HUES6 (cell line): Measurements from ENCODE around the gene RPS21.
A peak's percentile ranks its signal among the peaks of the same experiment; 100 is the strongest.

ENCODE experiments used
- H3K27ac ChIP-seq: 2 replicates; pipeline ENCODE4 v1.7.0; 2013; ENCODE audit warnings: low read depth, mild to moderate bottlenecking, low read length, inconsistent platforms
- H3K27me3 ChIP-seq: 2 replicates; pipeline ENCODE4 v1.6.1; 2013; ENCODE audit warnings: low read length; ENCODE audit not compliant: control insufficient read depth, insufficient read depth
- H3K36me3 ChIP-seq: 2 replicates; pipeline ENCODE4 v1.6.1; 2013; ENCODE audit warnings: low read length; ENCODE audit not compliant: control insufficient read depth, insufficient read depth
- H3K4me1 ChIP-seq: 2 replicates; pipeline ENCODE4 v1.6.1; 2013; ENCODE audit warnings: low read length; ENCODE audit not compliant: control insufficient read depth, insufficient read depth
- H3K4me3 ChIP-seq: 2 replicates; pipeline ENCODE4 v1.5.1; 2013; ENCODE audit warnings: low read depth, low read length
- H3K9ac ChIP-seq: one replicate; pipeline ENCODE4 v1.6.1; 2013; ENCODE audit warnings: mild to moderate bottlenecking, low read length
- H3K9me3 ChIP-seq: 2 replicates; pipeline ENCODE4 v1.6.1; 2013; ENCODE audit warnings: low read depth, low read length; ENCODE audit not compliant: control insufficient read depth, insufficient read depth

RPS21 gene

GRCh38 chr20:62393830-62394229 lies 6.9 kb downstream of the RPS21 start:
- Histone ChIP-seq H3K4me1 (no peaks in the 10 kb centered on the region), H3K36me3 (peaks cover 18% of the 10 kb centered on the region), H3K9me3 (no peaks in the 10 kb centered on the region; the same call in 1 of the 2 replicates)

GRCh38 chr20:62394248-62395245 lies 7.6 kb downstream of the RPS21 start:
- Histone ChIP-seq H3K36me3 (peaks cover 11% of the 10 kb centered on the region), H3K4me3 (no peak overlapping the region), H3K27me3 (no peaks in the 10 kb centered on the region), H3K9ac (peak overlapping the region; percentile 12), H3K27ac (no peak overlapping the region), H3K9me3 (no peaks in the 10 kb centered on the region; the same call in 1 of the 2 replicates), H3K4me1 (no peaks in the 10 kb centered on the region)

More at GRCh38 chr20:62393830-62394229, 6.9 kb downstream of the RPS21 start:
- H3K27me3 ChIP-seq: no peaks in the 10 kb centered on the region
- H3K4me3 ChIP-seq: no peak overlapping the region
- H3K27ac ChIP-seq: no peak overlapping the region
- H3K9ac ChIP-seq: peak overlapping the region; percentile 12

GRCh38 chr20:62395311-62396242 lies 8.7 kb downstream of the RPS21 start:
- no peak overlapping the region for H3K27ac ChIP-seq
- no peak overlapping the region for H3K9ac ChIP-seq
- H3K27me3 ChIP-seq: no peaks in the 10 kb centered on the region
- 0 out of 2 replicates have a peak, but pooled peaks cover 3% of the 10 kb centered on the region for H3K36me3 ChIP-seq
- H3K4me1 ChIP-seq: no peaks in the 10 kb centered on the region
- H3K4me3 ChIP-seq: no peak overlapping the region
- H3K9me3 ChIP-seq: no peaks in the 10 kb centered on the region; the same call in 1 of the 2 replicates

- H3K36me3 ChIP-seq: 0 out of 2 replicates have a peak, but pooled peaks cover 3% of the 10 kb centered on the region
- no peaks in the 10 kb centered on the region; the same call in 1 of the 2 replicates for H3K9me3 ChIP-seq
- H3K27ac ChIP-seq: no peak overlapping the region
- no peaks in the 10 kb centered on the region for H3K27me3 ChIP-seq
- H3K4me3 ChIP-seq: no peak overlapping the region
- no peaks in the 10 kb centered on the region for H3K4me1 ChIP-seq
- H3K9ac ChIP-seq: no peak overlapping the region
These were observed 9.7 kb downstream of the RPS21 start for GRCh38 chr20:62396367-62397239.

GRCh38 chr20:62398120-62398821 lies 11.4 kb downstream of the RPS21 start:
- H3K4me1 ChIP-seq: no peaks in the 10 kb centered on the region
- 0 out of 2 replicates have a peak, but pooled peaks cover under 1% of the 10 kb centered on the region for H3K36me3 ChIP-seq
- H3K9me3 ChIP-seq: no peaks in the 10 kb centered on the region; the same call in 1 of the 2 replicates

GRCh38 chr20:62400021-62400420 lies 13.1 kb downstream of the RPS21 start:
- Histone ChIP-seq H3K27me3 (no peaks in the 10 kb centered on the region), H3K4me1 (no peaks in the 10 kb centered on the region), H3K36me3 (peaks cover 3% of the 10 kb centered on the region; the same call in 1 of the 2 replicates), H3K4me3 (no peak overlapping the region), H3K27ac (no peak overlapping the region), H3K9ac (no peak overlapping the region), H3K9me3 (no peaks in the 10 kb centered on the region; the same call in 1 of the 2 replicates)

More at GRCh38 chr20:62398120-62398821, 11.4 kb downstream of the RPS21 start:
- no peak overlapping the region for H3K27ac ChIP-seq
- H3K9ac ChIP-seq: no peak overlapping the region
- H3K4me3 ChIP-seq: no peak overlapping the region
- no peaks in the 10 kb centered on the region for H3K27me3 ChIP-seq

- H3K27ac ChIP-seq: no peak overlapping the region
- peaks cover 3% of the 10 kb centered on the region; the same call in 1 of the 2 replicates for H3K36me3 ChIP-seq
- H3K27me3 ChIP-seq: no peaks in the 10 kb centered on the region
- H3K4me3 ChIP-seq: no peak overlapping the region
- 0 out of 2 replicates have a peak, but pooled peaks cover 2% of the 10 kb centered on the region for H3K4me1 ChIP-seq
- H3K9ac ChIP-seq: no peak overlapping the region
- no peaks in the 10 kb centered on the region; the same call in 1 of the 2 replicates for H3K9me3 ChIP-seq
These were observed 13.6 kb downstream of the RPS21 start for GRCh38 chr20:62400541-62400940.

GRCh38 chr20:62401331-62401779 lies 14.5 kb downstream of the RPS21 start:
- Histone ChIP-seq H3K27me3 (no peaks in the 10 kb centered on the region), H3K9me3 (no peaks in the 10 kb centered on the region; the same call in 1 of the 2 replicates), H3K27ac (no peak overlapping the region), H3K36me3 (peaks cover 3% of the 10 kb centered on the region; the same call in 1 of the 2 replicates), H3K4me1 (peaks cover 4% of the 10 kb centered on the region; the same call in 1 of the 2 replicates), H3K9ac (no peak overlapping the region), H3K4me3 (no peak overlapping the region)

- no peak overlapping the region for H3K4me3 ChIP-seq
- H3K27ac ChIP-seq: no peak overlapping the region
- no peaks in the 10 kb centered on the region; the same call in 1 of the 2 replicates for H3K9me3 ChIP-seq
- no peak overlapping the region for H3K9ac ChIP-seq
- H3K4me1 ChIP-seq: peaks cover 9% of the 10 kb centered on the region; the same call in 1 of the 2 replicates
- H3K36me3 ChIP-seq: peaks cover 3% of the 10 kb centered on the region; the same call in 1 of the 2 replicates
- H3K27me3 ChIP-seq: 0 out of 2 replicates have a peak, but pooled peaks cover under 1% of the 10 kb centered on the region
These were observed 15.7 kb downstream of the RPS21 start for GRCh38 chr20:62402456-62403150.
